Sciatic nerve (tissue), 2 donors: Measurements from ENCODE around the gene SP9. TPM values are rescaled to one million over a fixed set of nuclear protein-coding genes. Genes with fewer than 3 reads are reported as not detected.
A peak's percentile ranks its signal among the peaks of the same experiment; 100 is the strongest.
"Not testable (repeated sequence)": the region's sequence is repeated elsewhere in the genome, so short reads cannot be mapped to it uniquely, and the experiment has no call there.

Experiments used
- ATAC-seq: fragments of 200-7000 bp; cut with Tn5 transposase; one replicate; pipeline ENCODE4 v1.9.1; 2020; ENCODE audit warnings: mild to moderate bottlenecking, moderate library complexity
- DNase-seq: peaks from one replicate; pipeline ENCODE4 v3.0.0-alpha.2; 2020; ENCODE audit warnings: low spot score
- intact Hi-C: fragments of 100-400 bp; cut with DNase I; formaldehyde crosslinking; loops from one replicate; pipeline ENCODE4 v1.14.2; 2022
- total RNA-seq: library from RNA; stranded (reverse); fragmentation: NEBNext Ultra II Directional; extraction: Animal tissue kit (Norgen Biotek cat#: 25700); gene quantifications from one replicate; pipeline ENCODE4 v1.2.1, GENCODE V29; 2021
- donor health status: DM: no; HTN: no; CAD: no.
- donor health status: DM: no; HTN: no; CAD: no.

Gene SP9
- total RNA-seq, 1 donor from 2014 or later = not detected

DNA sequence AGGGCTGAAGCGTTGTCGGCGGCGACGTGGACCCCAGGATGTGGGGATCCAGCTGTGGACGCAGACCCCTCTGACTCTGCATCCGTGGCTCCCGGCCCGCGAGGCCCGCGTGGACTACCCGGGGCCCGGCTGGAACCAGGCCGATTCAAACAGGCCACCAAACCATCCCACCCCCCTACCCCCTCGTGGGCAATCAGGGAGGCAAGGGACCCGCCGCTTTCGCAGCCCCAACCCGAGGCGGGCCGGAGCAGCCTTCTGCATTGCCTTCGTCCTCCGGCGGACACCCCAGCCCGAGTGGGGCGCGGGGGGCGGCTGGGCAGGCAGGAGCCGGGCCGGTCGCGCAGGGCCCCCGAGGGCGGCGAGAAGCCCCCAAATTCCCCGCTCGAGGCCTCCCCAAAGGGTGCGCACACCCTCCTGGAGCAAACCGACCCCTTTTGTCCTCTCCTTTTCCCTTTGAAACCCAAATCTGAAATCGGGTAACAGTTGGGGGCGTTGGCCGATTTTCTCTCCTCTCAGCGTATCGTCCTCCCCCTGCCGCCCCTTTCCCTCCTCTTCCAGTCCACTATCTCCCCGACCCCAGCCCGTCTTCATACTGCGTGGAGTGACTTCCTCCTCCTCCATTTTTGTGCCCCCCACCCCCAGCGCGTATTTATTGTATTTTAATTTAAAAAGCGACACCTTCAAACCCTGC lies 7.4 kb downstream of the SP9 start:
- DNase-seq (peak; percentile 65), ATAC-seq (peak; percentile 38)
- intact Hi-C loops = no loop called here

DNA sequence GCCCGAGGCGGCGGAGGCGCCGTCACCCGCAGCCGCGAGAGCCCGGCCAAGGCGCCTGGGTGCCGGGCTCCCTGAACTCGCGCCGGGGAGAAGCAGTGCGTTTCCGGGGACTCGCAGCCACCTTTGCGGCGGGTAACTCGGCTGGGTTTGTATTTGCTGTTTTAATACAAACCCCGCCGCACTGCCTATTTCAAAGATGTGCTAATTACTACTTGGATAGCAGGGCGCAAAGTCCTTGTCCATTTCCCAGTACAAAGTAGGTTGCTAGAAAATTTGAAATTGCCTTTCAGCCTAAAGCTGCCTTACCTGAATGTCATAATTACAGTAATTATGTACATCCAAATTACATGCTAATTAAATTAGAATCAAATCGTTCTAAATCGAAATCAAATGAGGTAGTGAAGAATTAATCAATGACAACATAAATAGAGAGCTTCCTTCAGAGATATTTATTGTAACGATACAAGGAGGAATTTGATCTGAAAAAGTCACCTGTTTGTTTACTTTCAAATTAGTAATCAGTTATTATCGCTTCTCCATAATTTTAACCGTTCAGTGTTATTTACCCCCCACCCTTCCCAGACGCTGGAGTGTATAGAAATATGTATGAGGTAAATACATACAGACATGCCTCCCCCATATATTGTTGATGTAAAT lies 8.1 kb downstream of the SP9 start:
- ATAC-seq (no peak), DNase-seq (no peak)
- intact Hi-C loops = no loop called here

DNA sequence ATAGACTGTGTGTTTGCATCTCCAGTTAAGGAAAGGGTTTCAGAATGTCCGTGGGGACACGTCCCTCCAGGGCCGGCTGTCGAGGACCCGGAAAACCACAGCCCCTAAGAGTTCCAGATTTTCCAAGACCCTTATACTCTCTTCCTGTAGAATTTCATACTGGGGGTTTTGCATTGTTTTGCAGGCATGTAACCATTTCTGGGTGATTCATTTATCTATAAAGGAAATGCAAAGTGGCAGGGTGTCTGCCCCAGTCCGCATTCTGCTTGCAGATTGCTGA lies 8.5 kb downstream of the SP9 start:
- DNase-seq (no peak), ATAC-seq (no peak)
- intact Hi-C loops = no loop called here

DNA sequence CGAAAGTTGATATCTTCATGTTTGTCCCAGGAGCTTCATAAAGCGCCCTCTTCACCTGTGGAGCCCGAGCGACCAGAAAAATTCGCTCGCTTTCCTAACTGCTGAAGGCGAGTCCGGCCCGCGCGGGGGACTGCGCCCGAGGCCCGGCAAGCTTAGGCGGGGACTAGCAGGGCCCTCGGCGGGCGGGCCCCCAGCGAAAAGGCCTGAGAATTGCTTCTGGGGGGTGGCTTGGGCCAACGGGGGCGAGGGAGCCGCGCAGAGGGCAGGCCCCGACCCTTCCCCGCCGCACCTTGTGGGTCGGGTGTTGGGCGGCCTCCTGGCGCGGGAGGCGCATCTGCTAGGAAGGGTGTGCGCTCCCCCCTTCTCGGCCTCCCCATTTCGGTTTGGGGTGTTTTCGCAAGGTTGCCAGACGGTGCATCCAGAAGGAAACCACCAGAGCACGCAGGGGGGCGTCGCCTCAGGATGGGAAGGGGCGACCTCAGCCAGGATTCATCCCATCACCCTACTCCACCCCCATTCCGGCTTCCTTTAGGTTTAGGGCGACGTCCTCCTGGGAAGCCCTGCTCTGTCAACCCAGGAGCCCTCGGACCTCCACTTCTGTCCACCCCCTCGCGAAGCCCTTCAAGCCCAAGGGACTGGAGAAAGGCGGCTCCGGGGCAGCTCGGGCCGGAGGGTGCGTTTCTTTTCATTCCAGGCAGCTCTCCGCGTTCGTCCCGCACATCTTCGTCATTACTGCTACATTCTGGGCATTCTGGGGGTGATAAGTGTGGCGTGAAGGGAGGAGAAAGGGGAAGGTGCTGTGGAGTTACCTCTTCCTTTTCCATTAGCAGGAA lies 9.1 kb downstream of the SP9 start:
- DNase-seq (no peak), ATAC-seq (no peak)
- intact Hi-C loops = no loop called here

DNA sequence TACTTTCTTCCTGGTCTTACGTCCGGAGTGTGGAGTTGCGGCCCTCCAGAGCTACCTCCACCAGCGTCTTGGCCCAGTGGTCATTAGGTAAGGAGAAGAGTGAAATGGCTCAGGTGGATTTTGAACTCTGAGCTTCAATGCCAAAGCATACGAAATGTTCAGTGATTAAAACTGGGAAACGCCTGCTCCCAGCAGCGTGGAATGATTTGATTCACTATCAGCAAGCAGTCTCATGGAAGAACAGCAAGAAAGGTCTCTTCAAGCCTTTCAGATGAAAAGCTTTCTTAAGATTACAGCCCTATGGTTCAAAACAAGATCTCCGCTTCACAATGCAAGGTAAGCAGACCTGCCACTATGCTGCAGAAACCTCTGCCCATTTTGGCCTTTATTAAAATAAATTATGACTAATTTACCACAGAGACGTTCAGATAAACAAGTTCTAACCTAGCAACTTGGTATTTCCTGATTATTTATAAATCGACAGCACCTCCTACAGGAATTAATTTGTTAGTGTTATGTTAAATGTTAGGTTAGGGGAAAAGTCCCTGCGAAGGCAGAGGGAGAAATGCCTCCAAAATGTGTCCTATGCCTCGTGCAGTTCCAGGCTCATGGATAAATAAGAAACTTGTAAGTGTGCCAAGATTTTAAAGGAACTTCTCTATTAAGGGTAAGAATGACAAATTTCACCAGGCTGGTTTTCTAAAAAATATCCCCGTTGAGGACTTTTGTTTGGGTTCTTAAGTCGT lies 10.1 kb downstream of the SP9 start:
- intact Hi-C loops = no loop called here
- ATAC-seq (no peak), DNase-seq (no peak)

DNA sequence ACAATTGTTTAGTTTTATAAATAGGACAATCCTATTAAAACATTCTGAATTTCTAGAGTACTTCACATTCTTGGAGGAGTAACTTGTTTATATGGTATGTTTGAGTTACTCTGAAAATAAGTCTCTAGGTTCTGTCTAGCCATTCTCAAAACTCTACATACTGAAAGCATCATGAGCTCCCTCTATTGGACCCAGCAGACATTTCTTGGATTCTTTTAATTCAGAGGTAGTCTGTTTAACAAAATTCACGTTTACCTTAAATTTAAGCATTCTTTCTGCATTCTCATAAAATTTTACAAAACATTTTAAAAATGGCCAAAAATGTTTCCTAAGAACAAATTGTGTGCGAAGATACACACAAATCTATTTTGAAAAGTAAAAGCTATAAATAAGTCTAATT lies 15.3 kb downstream of the SP9 start:
- intact Hi-C loops = no loop called here
- ATAC-seq = no peak

DNA sequence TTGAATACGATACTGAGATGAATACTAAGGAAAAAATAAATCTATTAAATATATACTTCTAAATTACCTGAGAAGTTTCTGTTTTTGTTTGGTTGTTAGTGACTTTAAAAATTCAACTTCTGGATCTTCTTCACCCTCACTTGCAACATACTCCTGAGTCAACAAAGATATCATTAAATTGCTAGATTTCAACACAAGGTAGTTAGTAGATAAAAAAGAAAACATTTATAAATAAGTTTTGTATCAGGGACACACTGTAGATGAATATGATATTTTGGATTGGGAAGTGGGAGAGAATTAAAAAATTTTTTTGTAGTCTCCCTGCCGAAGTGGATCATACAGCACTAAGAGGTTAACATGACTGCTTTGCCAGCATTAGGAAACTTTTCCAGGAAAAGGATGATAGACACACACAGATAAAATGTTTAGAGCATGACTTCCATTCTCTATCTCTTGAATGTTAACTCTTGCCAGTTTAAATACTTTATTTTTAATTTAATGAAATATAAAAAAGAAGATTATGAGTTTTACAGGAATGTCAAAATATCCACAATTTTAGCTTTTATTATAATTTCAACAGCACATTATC lies 15.9 kb downstream of the SP9 start:
- intact Hi-C loops = no loop called here

More for the DNA sequence above, 15.3 kb downstream of the SP9 start:
- no peak for DNase-seq

DNA sequence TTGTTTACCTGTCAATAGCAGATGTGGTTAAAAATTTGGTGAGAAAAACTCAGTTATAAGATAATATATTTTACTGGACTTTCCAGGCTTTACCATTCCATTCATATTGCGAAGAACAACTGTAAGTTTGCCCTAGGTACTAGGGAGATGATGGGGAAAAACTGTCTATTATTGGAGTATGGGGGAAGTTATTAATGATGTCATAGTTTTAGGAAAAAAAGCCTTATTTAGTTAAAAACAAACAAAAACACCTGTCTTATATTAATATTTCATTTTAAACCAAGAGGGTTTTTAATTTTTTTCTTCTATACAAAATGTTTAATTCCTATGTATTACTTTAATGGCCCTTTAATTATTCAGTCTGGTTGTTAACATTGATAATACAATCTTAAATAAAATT lies 18.2 kb downstream of the SP9 start:
- DNase-seq = no peak
- intact Hi-C loops = no loop called here
- ATAC-seq = no peak

More for the DNA sequence above, 15.9 kb downstream of the SP9 start:
- DNase-seq (no peak), ATAC-seq (no peak)

DNA sequence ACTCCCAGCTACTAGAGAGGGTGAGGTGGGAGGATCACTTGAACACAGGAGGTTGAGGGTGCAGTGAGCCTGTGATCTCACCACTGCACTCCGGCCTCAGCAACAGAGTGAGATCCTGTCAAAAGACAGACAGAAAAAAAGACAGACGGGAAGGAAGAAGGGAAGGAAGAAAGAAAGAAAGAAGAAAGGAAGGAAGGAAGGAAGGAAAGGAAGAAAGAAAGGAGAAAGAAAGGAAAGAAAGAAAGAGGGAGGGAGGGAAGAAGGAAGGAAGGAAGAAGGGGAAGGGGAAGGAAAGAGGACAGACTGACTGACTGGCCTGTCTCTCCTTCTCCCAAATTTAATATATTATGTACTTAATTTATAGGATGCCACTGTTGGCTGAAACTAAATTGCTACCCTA lies 21.6 kb downstream of the SP9 start:
- DNase-seq (no peak), ATAC-seq (no peak)
- intact Hi-C loops = no loop called here

DNA sequence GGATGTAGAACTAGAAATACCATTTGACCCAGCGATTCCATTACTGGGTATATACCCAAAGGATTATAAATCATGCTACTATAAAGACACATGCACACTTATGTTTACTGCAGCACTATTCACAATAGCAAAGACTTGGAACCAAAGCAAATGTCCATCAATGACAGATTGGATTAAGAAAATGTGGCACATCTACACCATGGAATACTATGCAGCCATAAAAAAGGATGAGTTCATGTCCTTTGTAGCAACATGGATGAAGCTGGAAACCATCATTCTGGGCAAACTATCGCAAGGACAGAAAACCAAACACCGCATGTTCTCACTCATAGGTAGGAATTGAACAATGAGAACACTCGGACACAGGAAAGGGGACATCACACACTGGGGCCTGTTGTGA lies 24.9 kb downstream of the SP9 start:
- ATAC-seq, DNase-seq, intact Hi-C loops: not testable (repeated sequence)

DNA sequence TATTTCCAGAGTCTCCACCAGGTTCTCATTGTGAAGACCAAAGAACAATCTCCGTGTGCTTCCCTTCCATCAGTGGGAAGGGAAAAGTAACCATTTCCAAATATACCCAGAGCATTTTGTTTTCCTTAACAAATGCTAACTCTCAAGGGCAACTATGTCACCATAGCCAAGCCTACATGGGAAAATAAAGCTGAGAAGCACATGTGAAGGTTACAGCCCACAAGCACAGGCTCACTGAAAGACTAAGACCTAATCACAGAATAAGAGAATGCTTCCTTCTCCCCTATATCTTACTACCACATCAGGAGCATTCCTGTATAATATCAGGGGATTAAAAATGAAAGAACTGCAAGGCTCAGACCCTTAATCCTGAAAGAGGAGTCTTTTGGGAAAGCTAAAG lies 28.2 kb downstream of the SP9 start:
- intact Hi-C loops = no loop called here
- DNase-seq (no peak), ATAC-seq (no peak)

DNA sequence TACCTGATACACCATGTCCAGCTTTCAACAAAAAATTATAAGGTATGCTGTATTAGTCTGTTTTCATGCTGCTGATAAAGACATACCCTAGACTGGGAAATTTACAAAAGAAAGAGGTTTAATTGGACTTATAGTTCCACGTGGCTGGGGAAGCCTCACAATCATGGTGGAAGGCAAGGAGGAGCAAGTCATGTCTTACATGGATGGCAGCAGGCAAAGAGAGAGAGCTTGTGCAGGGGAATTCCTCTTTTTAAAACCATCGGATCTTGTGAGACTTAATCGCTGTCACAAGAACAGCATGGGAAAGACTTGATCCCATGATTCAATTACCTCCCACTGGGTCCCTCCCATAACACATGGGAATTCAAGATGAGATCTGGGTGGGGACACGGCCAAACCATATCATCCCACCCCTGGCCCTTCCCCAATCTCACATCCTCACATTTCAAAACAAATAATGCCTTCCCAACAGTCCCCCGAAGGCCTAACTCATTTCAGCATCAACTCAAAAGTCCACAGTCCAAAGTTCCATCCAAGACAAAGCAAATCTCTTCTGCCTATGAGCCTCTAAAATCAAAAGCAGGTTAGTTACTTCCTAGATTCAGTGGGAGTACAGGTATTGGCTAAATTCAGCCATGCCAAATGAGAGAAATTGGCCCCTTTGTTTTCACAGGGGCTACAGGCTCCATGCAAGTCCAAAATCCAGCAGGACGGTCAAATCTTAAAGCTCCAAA lies 28.9 kb downstream of the SP9 start:
- ATAC-seq, intact Hi-C loops: not testable (repeated sequence)

DNA sequence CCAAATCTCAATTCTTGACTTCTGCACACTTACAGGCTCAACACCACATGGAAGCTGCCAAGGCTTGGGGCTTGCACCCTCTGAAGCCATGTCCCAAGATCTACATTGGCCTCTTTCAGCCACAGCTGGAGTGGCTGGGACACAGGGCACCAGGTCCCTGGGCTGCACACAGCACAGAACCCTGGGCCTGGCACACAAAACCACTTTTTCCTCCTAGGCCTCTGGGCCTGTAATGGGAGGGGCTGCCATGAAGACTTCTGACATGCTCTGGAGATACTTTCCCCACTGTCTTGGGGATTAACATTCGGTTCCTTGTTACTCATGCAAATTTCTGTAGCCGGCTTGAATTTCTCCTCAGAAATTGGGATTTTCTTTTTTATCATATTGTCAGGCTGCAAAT lies 29.9 kb downstream of the SP9 start:
- intact Hi-C loops = no loop called here
- ATAC-seq (no peak), DNase-seq (no peak)

More for the DNA sequence above, 28.9 kb downstream of the SP9 start:
- not testable (repeated sequence) for DNase-seq

DNA sequence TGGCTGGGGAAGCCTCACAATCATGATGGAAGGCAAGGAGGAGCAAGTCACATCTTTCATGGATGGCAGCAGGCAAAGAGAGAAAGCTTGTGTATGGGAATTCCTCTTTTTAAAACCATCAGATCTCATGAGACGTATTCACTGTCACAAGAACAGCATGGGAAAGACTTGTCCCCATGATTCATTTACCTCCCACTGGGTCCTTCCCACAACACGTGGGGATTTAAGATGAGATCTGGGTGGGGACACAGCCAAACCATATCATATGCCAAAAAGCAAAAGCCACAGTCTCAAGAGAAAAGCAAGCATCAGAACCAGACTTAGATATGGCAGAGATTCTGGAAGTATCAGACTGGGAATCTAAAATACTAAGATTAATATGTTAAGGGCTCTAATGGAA lies 30.8 kb downstream of the SP9 start:
- intact Hi-C loops = no loop called here
- ATAC-seq (no peak), DNase-seq (no peak)

DNA sequence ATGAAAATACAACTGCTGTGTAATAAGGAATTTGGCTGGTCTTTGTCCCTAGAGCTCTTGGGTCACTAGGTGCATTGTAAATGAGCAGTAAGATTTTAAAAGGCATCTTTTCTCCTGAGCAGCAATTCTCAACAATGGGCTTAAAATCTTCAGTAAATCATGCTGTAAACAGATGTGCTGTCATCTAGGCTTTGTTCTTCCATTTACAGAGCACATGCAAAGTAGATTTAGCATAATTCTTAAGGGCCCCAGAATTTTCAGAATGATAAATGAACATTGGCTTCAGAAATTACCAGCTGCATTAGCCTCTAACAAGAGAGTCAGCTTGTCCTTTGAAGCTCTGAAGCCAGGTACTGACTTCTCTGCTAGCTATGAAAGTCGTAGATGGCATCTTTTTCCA lies 33.9 kb downstream of the SP9 start:
- DNase-seq = no peak
- intact Hi-C loops = no loop called here
- ATAC-seq = no peak

DNA sequence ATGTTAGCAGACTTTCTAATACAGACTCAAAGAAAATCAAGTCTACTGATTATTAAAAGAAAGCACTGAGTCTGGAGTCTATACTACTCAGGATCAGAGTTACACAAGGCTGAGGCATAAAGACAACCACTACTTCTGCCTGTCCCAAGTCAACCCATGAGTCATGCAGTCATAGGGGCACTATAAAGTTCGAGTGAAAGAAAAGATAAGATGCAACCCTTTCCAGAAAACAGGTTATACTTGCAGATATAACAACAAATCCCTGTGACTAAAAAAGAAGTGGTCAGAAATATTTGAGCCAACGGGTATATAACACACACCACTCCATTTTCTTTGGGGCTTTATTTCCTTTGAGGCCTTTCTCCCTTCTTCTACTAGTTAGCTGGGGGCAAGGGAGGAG lies 42.2 kb downstream of the SP9 start:
- ATAC-seq (no peak), DNase-seq (no peak)
- intact Hi-C loops = no loop called here

DNA sequence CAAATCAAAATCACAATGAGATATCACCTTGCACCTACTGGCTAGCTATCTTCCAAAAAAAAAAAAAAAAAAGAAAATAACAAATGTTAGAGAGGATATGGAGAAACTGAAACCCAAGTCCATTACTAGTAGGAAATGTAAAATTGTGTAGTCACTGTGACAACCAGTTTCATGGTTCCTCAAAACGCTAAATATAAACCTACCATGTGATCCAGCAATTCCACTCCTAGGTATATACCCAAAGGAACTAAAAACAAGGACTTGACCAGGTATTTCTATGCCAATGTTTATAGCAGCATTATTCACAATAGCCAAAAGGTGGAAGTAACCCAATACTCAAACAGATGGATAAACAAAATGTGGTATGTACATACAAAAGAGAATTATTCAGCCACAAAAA lies 49.0 kb downstream of the SP9 start:
- ATAC-seq = no peak
- intact Hi-C loops = no loop called here
- DNase-seq = no peak

DNA sequence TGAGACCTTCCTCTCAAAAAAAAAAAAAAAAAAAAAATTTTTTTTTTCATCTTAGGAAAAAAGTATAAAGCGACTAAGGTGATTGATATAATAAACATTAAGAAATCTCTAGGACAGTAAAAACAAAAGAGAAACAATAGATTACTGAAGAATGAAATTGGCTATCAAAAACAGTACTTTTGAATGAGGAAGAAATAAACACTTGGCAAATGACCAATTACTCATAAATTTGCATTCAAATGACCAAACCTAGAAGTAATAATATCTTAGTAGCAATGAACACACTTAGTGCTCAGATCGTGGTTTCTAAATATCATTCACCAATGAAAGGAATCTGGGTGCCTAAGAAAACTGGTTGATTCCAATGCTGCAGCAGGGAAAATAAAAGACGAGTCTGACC lies 50.4 kb downstream of the SP9 start:
- no peak for ATAC-seq
- DNase-seq = no peak
- intact Hi-C loops = no loop called here
